Stimulated activated CD4-positive, alpha-beta T cell treated with anti-CD3 and anti-CD28 coated beads, Interleukin-2, amount 100 ng/mL, for 24 hours (primary cell): ENCODE measurements around the gene ARL8A.
"Not testable (repeated sequence)": the region's sequence is repeated elsewhere in the genome, so short reads cannot be mapped to it uniquely, and the experiment has no call there.

Source experiments
- DNase-seq, 2 donors: peaks; one replicate each; pipeline ENCODE4 v3.0.0-alpha.2; 2020

Gene ARL8A

DNA sequence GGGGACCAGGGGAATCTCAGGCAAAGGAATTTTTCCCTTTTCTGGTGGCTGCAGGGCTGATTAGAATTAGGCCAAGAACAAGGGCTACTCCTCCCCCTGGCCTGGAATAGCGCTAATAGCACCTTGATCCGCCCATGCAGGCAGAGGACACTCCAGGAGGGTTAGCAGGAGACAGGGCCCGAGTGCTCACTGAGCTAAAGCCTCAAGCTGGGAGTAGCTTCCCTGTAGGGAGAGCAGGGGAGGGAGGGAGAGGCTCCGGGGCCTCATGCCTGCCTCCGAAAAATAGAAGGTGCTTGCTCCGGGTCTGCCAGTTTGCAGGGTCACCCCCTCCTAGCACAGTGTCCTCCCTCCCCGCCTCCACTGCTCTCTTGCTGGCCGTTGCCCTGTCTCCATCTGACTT lies 12.1 kb upstream of the ARL8A start:
- no peak for DNase-seq

DNA sequence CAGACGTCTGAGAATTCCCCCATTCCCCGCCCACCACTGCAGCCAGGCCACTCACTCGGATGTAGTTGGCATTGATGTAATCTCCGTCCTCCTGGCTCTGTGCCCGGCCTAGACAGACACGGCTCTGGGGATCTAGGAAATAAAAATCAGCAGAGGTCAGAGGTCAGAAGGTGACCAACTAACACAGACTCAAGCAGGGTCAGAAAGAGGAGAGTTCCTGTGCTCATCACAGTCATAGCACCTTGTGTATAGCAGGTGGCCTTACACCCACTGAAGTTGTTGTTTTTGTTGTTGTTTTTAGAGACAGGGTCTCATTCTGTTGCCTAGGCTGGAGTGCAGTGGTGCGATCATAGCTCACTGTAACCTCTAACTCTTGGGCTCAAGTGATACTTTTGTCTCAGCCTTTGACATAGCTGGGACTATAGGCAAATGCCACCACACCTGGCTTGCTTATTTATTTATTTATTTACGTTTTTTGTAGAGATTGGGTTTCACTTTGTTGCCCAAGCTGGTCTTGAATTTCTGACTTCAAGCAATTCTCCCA lies 11.0 kb upstream of the ARL8A start:
- DNase-seq: no peak

DNA sequence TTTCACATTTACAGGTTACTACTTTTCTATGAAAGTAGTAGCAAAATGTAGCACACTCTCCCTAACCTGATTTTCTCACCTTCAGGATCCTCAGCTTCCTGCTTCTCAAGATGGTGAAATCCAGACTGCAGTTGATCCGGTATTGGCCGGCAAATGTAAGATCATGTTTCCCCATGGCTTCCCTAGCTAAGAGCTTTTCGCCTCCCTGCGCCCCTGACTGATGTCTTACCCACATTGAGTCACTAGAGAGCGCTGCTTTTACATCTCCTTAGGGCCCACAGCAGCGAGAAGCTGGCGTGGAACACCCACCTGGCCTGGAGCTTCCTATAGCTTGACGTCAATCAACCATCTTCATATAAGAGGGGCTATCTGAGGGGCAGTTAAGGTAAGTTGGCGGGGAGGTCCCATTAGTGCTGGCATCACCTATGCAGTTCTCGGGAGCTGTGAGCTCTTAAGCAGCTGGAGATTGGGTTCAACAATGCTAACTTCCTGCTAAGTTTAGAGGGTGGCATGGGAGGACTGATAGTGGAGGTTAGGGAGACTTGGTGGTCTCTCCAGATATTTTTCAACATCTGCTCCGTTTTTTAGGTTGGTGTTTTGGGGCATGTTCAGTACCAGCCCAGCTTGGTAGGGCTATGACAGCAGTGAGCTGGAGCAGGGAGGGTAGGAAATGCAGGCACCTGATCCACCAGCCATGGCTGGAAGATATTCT lies 10.4 kb upstream of the ARL8A start:
- DNase-seq: peak; percentile 45 to 50

DNA sequence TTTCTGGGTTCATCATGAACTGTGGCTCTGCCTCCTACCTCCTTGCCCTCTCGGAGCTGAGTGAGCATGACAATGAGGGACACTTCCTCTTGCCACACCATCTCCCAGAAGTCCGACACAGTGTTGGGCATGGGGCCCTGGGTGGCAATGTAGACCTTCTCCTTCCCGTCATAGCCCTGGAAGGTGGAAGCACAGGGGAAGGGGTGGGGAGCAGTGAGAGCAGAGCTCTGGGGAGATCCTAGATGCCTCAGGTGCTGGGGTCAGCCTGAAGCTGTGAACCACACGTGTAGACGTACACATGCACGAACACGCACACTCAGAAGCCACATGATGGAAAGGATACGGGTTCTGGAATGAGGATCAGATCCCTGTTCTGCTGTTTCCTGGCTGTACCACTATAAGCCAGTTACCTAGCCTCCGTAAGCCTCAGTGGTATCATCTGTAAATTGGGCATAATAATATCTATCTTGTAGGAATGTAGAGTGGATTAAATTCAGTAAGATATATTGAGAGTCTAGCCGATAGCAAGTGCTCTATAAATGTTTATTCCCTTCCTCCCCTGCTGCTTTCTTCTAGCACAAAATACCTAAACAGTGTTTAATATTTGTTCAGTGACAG lies 9.7 kb upstream of the ARL8A start:
- no peak for DNase-seq

DNA sequence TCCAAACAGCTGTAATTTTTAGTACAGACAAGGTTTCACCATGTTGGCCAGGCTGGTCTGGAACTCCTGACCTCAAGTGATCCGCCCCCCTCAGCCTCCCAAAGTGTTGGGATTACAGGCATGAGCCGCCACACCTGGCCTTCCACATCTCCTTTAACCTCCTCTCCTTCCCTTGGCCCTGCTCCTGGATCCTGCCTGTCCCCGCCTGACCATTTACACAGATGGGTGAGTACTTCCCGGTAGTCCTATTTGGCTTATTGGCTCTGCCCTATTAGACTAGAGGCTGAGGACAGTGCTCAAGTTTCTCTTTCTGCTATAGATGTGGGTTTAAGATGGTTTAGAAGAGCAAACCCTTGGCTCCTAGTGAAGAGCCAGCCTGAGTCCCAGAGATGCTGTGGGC lies 8.7 kb upstream of the ARL8A start:
- DNase-seq: no peak

DNA sequence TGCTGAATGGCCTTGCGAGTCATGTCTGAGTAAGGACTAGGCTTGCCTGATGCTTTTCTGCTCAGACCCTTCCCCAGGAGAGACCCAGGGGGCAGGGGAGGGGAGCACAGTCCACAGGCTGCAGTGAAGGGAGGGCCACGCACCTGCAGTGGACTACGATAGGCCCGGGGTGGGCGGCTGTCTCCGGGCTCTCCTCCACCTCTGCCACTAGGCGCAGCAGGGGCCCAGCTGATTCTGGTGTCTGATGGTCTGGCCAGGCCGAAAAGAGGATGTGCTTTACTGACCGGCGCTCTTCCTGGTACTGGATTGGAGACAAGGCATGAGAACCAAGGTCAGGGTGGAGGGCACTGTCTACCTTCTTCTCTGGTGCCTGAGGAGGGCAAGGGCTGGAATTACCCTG lies 7.9 kb upstream of the ARL8A start:
- DNase-seq: no peak

DNA sequence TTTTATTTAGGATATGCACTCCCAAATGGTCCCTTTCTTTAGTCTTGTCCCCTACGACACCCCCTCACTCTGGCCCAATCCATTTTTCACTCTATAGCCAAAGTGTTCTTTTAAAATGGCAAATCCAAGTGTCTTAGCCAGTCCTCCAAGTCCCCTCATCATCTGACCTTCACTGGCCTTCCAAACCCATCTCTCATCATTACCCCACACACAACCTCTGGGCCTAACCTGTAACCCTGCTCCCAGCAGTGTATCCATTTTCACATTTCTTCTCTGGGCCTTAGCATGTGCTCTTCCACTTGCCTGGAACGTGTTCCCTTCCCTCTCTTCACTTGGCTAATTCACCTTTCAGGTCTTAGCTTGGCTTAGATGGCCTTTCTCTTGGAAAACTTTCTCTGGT lies 6.5 kb upstream of the ARL8A start:
- DNase-seq: no peak

DNA sequence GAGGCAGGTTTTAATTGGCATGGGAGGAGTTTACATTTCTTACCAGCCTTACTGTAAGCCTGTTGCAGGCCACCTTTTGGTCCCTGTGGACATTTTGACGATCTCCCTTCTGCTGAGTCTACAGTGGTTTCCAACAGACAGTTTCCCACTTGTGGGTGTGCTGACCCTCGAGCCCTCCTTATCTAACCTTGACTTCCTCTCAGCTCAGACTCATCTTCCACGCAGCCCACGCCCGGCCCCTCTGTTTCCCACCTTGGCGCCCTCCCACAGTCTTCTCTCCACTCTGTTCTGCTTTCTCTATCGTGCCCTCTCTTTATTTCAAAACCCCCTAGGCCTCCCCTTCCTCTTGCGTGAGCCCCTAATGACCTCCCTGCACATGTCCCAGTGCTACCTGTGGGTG lies 6.1 kb upstream of the ARL8A start:
- no peak for DNase-seq

DNA sequence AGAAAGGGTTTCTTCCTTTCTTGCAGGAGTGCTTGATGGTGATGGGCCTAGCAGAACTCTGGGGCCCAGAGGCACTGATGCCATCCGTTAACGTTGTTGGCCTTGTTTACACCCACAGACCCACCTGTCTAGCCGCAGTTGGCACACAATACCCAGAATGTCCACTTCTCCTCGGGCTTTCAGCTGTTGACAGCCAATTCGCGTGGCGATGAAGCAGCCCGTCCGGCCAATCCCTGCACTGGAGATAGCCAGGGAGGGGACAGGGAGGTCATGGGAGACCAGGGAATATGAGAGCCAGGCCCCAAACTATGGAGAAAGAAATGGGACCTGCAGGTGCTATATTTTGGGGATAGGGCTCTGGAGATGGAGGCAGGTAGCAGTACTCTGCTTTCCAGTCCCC lies 5.7 kb upstream of the ARL8A start:
- no peak for DNase-seq

DNA sequence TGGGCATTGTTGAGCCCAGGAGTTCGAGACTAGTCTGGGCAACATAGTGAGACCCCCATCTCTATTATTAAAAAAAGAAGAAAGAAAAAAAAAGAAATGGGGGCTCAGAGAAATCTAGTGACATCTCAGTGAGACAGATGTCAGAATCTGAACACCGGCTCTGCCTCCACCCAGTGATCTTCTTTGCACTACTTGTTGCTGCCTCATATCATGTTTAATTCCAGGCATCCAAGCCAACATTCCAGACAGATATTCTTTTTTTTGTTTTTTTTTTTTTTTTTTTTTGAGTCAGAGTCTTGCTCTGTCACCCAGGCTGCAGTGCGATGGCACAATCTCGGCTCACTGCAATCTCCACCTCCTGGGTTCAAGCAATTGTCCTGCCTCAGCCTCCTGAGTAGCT lies 5.0 kb upstream of the ARL8A start:
- DNase-seq: no peak

DNA sequence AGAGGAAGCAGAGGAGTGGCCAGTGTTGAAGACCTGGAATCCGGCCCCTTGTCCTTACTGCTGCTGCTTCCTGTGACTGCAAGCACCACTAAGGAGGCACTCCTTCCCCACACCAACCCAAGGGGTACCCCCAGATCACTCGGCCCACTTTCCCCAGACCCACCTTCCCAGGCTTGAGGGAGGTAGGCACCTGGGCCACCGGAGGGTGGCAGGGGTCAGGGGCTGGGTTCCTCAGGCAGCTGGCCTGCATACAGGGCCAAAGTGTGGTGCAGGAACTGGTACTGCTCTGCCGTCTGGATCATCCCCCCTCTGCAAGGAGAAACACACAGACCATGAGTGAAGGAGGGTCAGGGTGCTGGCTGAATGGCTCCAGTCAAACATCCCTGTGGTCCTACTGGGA lies 3.9 kb upstream of the ARL8A start:
- no peak for DNase-seq

DNA sequence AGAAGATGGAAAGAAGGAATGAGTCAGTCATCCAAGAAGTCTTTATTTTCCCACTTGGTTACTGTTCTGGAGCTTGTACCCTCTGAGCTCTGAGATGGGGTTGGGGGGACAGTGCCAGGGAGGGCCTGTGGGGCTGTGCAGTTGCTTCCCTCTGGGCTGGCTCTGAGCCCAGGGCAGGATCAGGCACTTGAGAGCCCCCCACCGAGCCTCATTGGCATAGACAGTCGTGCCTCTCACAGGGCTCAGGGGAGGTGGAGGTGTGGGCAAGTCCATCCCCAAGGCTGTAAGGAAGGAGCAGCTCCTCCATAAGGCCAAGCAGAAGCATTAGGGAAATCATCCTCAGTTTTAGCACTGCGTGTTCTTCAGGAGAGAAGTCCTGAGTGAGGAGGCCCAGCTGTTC lies 2.5 kb upstream of the ARL8A start:
- DNase-seq: no peak

DNA sequence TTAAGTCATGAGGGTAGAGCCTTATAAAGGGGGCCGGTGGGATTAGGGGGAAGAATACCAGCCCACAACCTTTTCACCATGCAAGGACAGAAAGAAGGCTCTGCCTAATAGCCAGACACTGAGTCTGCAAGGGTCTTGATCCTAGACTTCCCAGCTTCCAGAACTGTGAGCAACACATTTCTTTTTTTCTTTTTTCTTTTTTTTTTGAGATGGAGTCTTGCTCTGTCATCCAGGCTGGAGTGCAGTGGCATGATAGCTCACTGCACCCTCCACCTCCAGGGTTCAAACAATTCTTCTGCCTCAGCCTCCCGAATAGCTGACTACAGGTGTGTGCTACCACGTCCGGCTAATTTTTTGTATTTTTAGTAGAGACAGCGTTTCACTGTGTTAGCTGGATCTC lies 1.7 kb upstream of the ARL8A start:
- no peak for DNase-seq

DNA sequence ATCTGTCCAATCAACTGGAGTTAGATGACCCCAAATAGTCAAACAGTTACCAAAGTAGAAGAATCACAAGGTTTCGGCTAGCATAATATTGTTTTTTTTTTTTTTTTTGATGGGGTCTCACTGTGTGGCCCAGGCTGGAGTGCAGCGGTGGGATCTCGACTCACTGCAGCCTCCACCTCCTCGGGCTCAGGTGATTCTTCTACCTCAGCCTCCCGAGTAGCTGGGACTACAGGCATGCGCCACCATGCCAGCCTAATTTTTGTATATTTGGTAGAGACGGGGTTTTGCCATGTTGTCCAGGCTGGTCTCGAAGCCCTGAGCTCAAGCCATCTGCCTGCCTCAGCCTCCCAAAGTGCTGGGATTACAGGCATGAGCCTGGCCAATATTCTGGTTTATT lies 1.2 kb upstream of the ARL8A start:
- DNase-seq: not testable (repeated sequence)

DNA sequence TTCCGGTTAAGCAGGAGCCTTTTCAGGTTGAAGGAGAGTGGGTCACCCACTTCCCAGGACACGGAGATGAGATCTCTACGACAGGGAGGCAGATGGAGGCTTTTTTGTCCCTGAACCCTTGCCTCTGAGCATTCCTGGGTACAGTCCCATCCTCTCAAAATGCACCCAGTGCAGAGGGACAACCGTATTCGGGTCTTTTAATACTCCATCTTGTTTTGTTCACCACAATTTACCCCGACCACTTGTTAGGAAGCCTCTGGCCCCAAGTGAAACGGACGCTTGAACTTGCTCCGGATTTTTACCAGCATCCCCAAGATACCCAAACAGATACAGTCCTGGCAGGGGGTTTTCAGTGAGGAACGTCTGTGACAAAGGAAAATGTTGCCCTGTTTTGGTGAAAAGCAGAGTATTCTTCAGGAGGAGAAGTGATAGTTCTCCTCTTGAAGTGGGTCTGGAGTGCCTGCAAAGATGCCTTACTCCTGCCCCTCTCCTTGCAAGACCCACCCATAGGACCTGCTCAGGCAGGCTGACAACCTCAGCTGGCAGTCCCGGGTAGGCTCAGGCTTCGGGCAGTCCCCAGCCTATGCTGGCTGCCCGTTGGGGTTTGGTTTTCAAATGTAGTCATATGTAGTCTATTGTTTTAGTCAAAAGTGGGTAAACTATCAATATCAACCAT lies 669 bp upstream of the ARL8A start:
- DNase-seq: peak; percentile 46 to 53

DNA sequence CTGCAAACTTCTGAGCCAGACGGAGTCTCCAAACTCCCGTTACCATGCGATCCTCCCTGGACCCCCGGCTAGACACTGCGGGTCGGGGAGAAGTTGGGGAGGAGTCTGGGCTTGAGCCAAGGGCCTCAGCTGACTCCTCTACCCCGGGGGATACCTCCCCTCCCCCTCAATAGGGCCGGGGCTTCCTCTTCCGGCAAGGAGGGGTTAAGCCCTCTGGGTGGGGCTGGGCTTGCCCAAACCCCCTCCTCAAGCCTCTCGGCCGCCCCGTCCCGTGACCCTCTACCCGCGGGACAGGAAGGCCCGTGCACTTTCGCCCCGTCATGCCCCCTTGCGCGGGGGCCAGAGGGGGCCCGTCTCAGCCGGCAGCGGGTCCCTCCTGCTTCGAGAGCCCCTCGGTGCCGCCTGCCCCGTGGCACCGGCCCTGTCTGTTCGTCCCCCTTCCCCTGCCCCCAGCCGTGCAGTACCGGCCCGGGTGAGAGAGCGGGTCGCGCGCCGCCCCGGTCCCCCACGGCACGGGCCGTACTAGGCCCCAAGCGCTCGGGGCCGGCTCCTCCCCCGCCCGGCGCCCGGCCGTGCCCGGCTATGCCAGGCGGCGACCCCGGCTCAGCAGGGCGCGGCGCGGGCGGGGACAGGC lies 652 bp downstream of the ARL8A start:
- peak; percentile 37 to 44 for DNase-seq

DNA sequence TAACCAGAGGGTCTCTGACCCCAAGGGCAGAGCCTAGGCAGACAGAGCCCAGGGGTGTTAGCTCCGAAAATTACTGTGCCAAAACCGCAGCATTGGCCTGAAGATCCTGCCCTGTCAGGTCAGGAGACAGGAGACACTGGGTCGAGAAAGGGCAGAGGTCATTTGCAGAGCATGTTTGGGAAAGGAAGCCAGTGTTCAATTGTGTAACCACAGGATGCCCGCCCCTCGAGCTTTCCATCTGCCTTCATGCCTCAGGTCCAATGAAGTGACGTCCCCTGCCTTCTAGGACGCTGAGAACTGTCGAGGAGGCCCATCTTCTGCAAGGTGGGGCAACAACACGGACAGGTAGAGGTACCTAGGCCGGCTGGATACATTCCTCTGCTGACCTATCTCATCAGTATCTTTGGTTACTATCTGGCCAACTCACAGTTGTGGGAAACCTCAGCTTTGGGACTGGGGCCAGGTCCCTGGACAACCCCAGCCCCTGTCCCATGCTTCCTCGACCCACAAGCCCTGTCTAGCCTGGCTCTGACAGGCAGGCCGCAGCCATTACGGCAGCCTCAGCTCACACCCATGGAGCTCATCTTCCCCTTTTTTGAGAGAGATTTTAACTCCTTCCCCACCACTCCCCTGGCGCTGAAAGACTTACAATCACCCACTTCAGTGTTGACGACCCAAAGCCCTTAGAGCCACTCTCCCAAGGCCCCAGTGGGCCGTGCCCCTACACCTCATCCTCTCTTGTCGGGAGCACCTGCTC lies 1.3 kb downstream of the ARL8A start:
- DNase-seq: peak; percentile 26 to 29

DNA sequence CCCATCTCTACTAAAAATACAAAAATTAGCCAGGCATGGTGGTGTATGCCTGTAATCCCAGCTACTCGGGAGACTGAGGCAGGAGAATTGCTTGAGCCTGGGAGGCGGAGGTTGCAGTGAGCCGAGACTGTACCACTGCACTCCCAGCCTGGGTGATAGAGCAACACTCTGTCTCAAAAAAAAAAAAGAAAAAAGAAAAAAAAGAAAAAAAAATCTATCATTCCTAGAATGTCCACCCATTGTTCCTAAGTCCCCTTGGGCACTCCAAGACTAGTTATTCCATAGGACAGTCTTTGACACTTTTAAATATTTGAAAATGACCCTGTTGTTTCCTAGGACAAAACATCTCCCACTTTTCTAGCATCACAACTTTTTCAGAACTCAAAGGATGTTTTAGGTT lies 3.1 kb downstream of the ARL8A start:
- DNase-seq: not testable (repeated sequence)

DNA sequence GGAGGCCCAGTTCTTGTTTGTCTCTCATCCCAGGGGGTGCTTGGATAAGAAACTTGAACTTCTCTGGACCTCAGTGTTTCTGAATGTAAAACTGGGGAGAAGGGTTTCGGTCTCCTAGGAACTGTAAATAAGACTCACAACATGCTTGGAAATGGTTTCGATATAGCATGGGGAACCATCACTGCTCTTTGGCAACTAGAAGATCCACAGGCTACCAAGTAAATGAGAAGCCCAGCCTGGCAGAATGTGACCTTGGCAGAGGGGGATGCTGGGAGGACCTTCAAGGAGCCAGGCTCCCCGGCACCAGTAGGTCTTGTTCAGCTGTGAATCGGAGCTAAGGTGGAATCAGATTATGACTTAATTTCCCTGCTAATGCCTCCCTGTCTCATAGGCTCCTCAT lies 3.7 kb downstream of the ARL8A start:
- no peak for DNase-seq

DNA sequence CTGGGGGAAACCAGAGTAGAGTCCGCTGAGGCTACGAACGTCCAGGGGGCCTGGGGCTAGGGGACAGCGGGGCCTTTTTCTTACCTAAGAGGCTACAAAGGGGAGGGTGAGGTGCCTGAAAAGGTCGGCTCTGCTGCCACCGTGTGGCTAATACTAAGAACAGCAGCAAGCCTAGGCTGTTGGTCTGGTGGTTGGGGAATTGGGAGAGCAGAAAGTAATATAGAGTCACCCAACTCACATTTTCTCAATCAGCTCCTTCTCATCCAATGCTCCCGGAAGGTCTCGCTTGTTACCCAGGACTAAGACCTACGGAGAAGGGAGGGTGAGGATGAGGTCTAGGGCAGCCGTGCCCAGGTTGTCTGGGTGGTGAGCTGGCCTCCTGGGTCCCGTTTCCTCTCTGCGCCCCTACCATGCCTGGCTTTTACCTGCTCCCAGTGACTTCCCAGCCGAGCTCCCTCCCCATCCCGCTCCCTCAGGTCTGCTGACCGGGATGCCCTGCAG lies 9.3 kb downstream of the ARL8A start:
- DNase-seq: peak; percentile 53 to 58

DNA sequence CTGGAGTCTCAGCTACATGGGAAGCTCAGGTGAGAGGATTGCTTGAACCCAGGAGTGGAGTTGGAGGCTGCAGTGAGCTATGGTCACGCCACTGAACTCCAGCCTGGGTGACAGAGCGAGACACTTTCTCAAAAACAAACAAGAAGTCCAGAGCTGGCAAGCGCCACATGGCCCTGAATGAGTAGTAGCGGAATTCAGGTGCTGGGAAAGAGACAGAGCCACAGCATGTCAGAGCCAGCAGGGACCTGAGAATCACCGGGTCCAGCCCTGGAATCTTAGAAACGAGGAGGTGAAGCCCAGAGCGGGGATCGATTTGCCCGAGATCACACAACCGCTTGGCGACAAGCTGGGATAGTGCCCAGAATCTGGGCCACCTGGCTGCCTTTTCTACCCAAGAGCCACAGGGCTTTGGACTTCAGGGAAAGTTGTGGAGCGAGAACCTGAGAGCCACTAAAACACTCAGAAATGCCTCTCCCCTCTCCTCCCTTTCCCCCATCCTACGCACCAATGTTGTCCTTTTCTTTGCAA lies 9.8 kb downstream of the ARL8A start:
- no peak for DNase-seq

DNA sequence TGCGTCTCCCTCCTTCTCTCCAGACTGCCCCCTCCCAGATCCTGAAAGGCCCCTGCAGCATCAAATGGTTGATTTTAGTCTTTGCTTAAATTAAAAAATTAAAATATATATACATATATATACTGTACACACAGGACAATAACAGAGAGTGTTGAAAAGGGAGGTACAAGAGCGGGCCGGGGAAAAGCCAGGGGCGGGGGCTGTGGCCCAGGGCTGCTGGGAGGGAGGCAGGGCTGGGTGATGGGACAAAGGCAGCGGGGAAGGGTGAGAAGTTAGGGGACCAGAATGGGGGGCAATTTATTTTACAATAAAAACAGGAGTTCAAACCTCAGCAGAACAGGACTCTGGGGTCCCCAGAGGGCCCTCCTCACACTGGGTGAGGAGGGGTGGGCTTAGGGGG lies 10.5 kb downstream of the ARL8A start:
- DNase-seq: no peak
